Thyroid gland (tissue), 4 donors: ENCODE measurements around the gene NBEAL2.

Experiments used
- POLR2A ChIP-seq, 2 donors: fragments of 450-650 bp; IDR thresholded peaks; one replicate each; pipeline ENCODE4 v1.6.1; 2017; ENCODE audit warnings: antibody characterized with exemption in 2 of 2, mild to moderate bottlenecking in 2 of 2, moderate library complexity in 1 of 2
- TF ChIP-seq, protein P1 (sequence below), 6 experiments: fragments of 200-600 bp in 3 of 6; fragments of 450-650 bp in 3 of 6; sonication (generic) in 3 of 6; IDR thresholded peaks; one replicate each; pipeline ENCODE4 v1.5.1; 2016 to 2019; ENCODE audit warnings: antibody characterized with exemption in 6 of 6, mild to moderate bottlenecking in 2 of 6, inconsistent platforms in 1 of 6, moderate library complexity in 1 of 6

- TF ChIP-seq POLR2A (IDR thresholded peaks at IDR 0.05), result no peak
- TF ChIP-seq, protein P1, sequence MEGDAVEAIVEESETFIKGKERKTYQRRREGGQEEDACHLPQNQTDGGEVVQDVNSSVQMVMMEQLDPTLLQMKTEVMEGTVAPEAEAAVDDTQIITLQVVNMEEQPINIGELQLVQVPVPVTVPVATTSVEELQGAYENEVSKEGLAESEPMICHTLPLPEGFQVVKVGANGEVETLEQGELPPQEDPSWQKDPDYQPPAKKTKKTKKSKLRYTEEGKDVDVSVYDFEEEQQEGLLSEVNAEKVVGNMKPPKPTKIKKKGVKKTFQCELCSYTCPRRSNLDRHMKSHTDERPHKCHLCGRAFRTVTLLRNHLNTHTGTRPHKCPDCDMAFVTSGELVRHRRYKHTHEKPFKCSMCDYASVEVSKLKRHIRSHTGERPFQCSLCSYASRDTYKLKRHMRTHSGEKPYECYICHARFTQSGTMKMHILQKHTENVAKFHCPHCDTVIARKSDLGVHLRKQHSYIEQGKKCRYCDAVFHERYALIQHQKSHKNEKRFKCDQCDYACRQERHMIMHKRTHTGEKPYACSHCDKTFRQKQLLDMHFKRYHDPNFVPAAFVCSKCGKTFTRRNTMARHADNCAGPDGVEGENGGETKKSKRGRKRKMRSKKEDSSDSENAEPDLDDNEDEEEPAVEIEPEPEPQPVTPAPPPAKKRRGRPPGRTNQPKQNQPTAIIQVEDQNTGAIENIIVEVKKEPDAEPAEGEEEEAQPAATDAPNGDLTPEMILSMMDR (IDR thresholded peaks at IDR 0.05), result no peak
Observed at GRCh38 chr3:47041114-47041513, 61.6 kb downstream of the NBEAL2 start.
